Aorta (tissue), 5 donors: ENCODE data around the gene SHISA6. TPM values are rescaled to one million over a fixed set of nuclear protein-coding genes. Genes with fewer than 3 reads are reported as not detected.
A peak's percentile ranks its signal among the peaks of the same experiment; 100 is the strongest.

ENCODE experiments used
- ATAC-seq: fragments of 200-7000 bp; cut with Tn5 transposase; one replicate; pipeline ENCODE4 v1.9.1; 2022; ENCODE audit warnings: moderate library complexity; ENCODE audit not compliant: low FRiP score
- DNase-seq, 2 donors: peaks; one replicate each; pipeline ENCODE4 v3.0.0-alpha.2; 2020
- H3K27ac ChIP-seq, 2 donors: one replicate each; pipeline ENCODE4 v1.5.1; 2013; ENCODE audit warnings: low read length in 2 of 2, mild to moderate bottlenecking in 2 of 2, moderate library complexity in 2 of 2, control low read depth in 1 of 2, inconsistent platforms in 1 of 2, low read depth in 1 of 2
- H3K27me3 ChIP-seq, 2 donors: one replicate each; pipeline ENCODE4 v1.6.1; 2013; ENCODE audit warnings: control low read depth in 1 of 2, low read length in 1 of 2, mild to moderate bottlenecking in 1 of 2, moderate library complexity in 1 of 2; ENCODE audit not compliant: insufficient read depth in 2 of 2, control insufficient read depth in 1 of 2
- H3K36me3 ChIP-seq, 2 donors: one replicate each; pipeline ENCODE4 v1.6.1; 2013; ENCODE audit warnings: control low read depth in 1 of 2, low read length in 1 of 2, mild to moderate bottlenecking in 1 of 2; ENCODE audit not compliant: insufficient read depth in 2 of 2, control insufficient read depth in 1 of 2
- H3K4me1 ChIP-seq, 2 donors: one replicate each; pipeline ENCODE4 v1.6.1; 2013; ENCODE audit warnings: low read length in 2 of 2, control low read depth in 1 of 2, mild to moderate bottlenecking in 1 of 2, moderate library complexity in 1 of 2; ENCODE audit not compliant: insufficient read depth in 2 of 2, control insufficient read depth in 1 of 2
- H3K4me3 ChIP-seq, 2 donors: one replicate each; pipeline ENCODE4 v1.5.1; 2013; ENCODE audit warnings: low read length in 2 of 2, control low read depth in 1 of 2, mild to moderate bottlenecking in 1 of 2
- H3K9me3 ChIP-seq: one replicate; pipeline ENCODE4 v1.6.1; 2013; ENCODE audit warnings: mild to moderate bottlenecking, low read length; ENCODE audit not compliant: control insufficient read depth
- WGBS, 2 donors: extraction: QIAGEN DNeasy Blood & Tissue Kit; methylation state at CpG; one replicate each; pipeline ENCODE4 v1.1.7; 2013; 5-methylcytosine and 5-hydroxymethylcytosine counted together
- intact Hi-C, 2 donors: fragments of 100-400 bp; cut with DNase I; formaldehyde crosslinking; loops; one replicate each; pipeline versions ENCODE4 v1.14.2 to v1.15.0; 2022
- polyA plus RNA-seq, 2 donors: library from polyadenylated mRNA; stranded (reverse); fragments of 200-250 nt; gene quantifications; one replicate each; pipeline ENCODE4 v1.2.3, GENCODE V29; 2013
- total RNA-seq, 2 donors: library from RNA; stranded (reverse); fragmentation: NEBNext Ultra II Directional; extraction: Animal tissue kit (Norgen Biotek cat#: 25700); gene quantifications; one replicate each; pipeline ENCODE4 v1.2.1, GENCODE V29; 2021
- donor health status: healthy with polysubstance abuse.
- donor health status: Bipolar disorder and iron deficiency.
- donor health status: DM: no; HTN: no; CAD: no.
- donor health status: DM: no; HTN: no; CAD: no.
- donor health status: DM: yes; HTN: yes; CAD: no.

The SHISA6 gene
- total and polyA plus RNA-seq, 4 donors, result 0.13 to 0.48 TPM; not detected in 2

GRCh38 chr17:11547853-11548252, 306.8 kb downstream of the SHISA6 start:
- H3K27me3 ChIP-seq, result no peaks in the 10 kb centered on the region
- ATAC-seq (no peak), DNase-seq (no peak)
- H3K27ac ChIP-seq, result no peak overlapping the region
- WGBS, 2 donors, result 90 to 91% methylated on average over 4 of the region's 4 CpGs
- no peaks in the 10 kb centered on the region for H3K36me3 ChIP-seq
- no peaks in the 10 kb centered on the region for H3K4me1 ChIP-seq
- intact Hi-C loops, result no loop called here
- H3K9me3 ChIP-seq, result no peaks in the 10 kb centered on the region
- no peak overlapping the region for H3K4me3 ChIP-seq

GRCh38 chr17:11548398-11548797, 307.4 kb downstream of the SHISA6 start:
- intact Hi-C loops, result no loop called here

GRCh38 chr17:11550431-11550830, 309.4 kb downstream of the SHISA6 start:
- no peak overlapping the region for H3K4me3 ChIP-seq
- WGBS, 2 donors, result 73 to 75% methylated on average over 2 of the region's 2 CpGs
- no peaks in the 10 kb centered on the region for H3K9me3 ChIP-seq
- H3K27me3 ChIP-seq, result no peaks in the 10 kb centered on the region
- H3K27ac ChIP-seq, result no peak overlapping the region
- DNase-seq (no peak), ATAC-seq (no peak)
- intact Hi-C loops, result no loop called here
- H3K4me1 ChIP-seq, result no peaks in the 10 kb centered on the region
- no peaks in the 10 kb centered on the region for H3K36me3 ChIP-seq

More at GRCh38 chr17:11548398-11548797, 307.4 kb downstream of the SHISA6 start:
- no peaks in the 10 kb centered on the region for H3K9me3 ChIP-seq
- no peaks in the 10 kb centered on the region for H3K36me3 ChIP-seq
- DNase-seq (no peak), ATAC-seq (no peak)
- H3K4me3 ChIP-seq, result no peak overlapping the region
- H3K27me3 ChIP-seq, result no peaks in the 10 kb centered on the region
- H3K4me1 ChIP-seq, result no peaks in the 10 kb centered on the region
- 53 to 61% methylated on average over 2 of the region's 2 CpGs for WGBS, 2 donors
- H3K27ac ChIP-seq, result no peak overlapping the region

- intact Hi-C loops, result no loop called here
- H3K9me3 ChIP-seq, result no peaks in the 10 kb centered on the region
- no peak overlapping the region for H3K27ac ChIP-seq
- 59 to 64% methylated on average over 6 of the region's 6 CpGs for WGBS, 2 donors
- no peaks in the 10 kb centered on the region for H3K4me1 ChIP-seq
- no peak for ATAC-seq
- H3K36me3 ChIP-seq, result no peaks in the 10 kb centered on the region
- no peak for DNase-seq
- H3K27me3 ChIP-seq, result no peaks in the 10 kb centered on the region
- no peak overlapping the region for H3K4me3 ChIP-seq
Observed at GRCh38 chr17:11551442-11551841, 310.4 kb downstream of the SHISA6 start.

GRCh38 chr17:11553135-11553534, 312.1 kb downstream of the SHISA6 start:
- Histone ChIP-seq H3K27ac (no peak overlapping the region), H3K4me3 (no peak overlapping the region), H3K9me3 (no peaks in the 10 kb centered on the region), H3K4me1 (no peaks in the 10 kb centered on the region), H3K36me3 (no peaks in the 10 kb centered on the region), H3K27me3 (no peaks in the 10 kb centered on the region)
- WGBS, 2 donors, result 27 to 59% methylated on average over 1 of the region's 1 CpG
- intact Hi-C loops, result no loop called here
- DNase-seq, result no peak
- ATAC-seq, result no peak

- Histone ChIP-seq H3K36me3 (no peaks in the 10 kb centered on the region), H3K4me1 (no peaks in the 10 kb centered on the region), H3K27ac (no peak overlapping the region), H3K27me3 (no peaks in the 10 kb centered on the region), H3K4me3 (no peak overlapping the region), H3K9me3 (no peaks in the 10 kb centered on the region)
- DNase-seq (no peak), ATAC-seq (no peak)
- intact Hi-C loops, result no loop called here
- WGBS, 2 donors, result 64 to 65% methylated on average over 1 of the region's 1 CpG
Observed at GRCh38 chr17:11554042-11554441, 313.0 kb downstream of the SHISA6 start.

- 78 to 83% methylated on average over 5 of the region's 5 CpGs for WGBS, 2 donors
- no peak overlapping the region for H3K4me3 ChIP-seq
- no peaks in the 10 kb centered on the region for H3K4me1 ChIP-seq
- intact Hi-C loops, result no loop called here
- no peak for DNase-seq
- H3K36me3 ChIP-seq, result no peaks in the 10 kb centered on the region
- no peak for ATAC-seq
- H3K27me3 ChIP-seq, result no peaks in the 10 kb centered on the region
- no peak overlapping the region for H3K27ac ChIP-seq
- H3K9me3 ChIP-seq, result no peaks in the 10 kb centered on the region
Observed at GRCh38 chr17:11554542-11554941, 313.5 kb downstream of the SHISA6 start.

GRCh38 chr17:11555530-11555929, 314.5 kb downstream of the SHISA6 start:
- Histone ChIP-seq H3K9me3 (no peaks in the 10 kb centered on the region), H3K27me3 (no peaks in the 10 kb centered on the region), H3K4me1 (no peaks in the 10 kb centered on the region), H3K4me3 (no peak overlapping the region), H3K36me3 (no peaks in the 10 kb centered on the region), H3K27ac (no peak overlapping the region)
- ATAC-seq (no peak), DNase-seq (no peak)
- WGBS, 2 donors, result 55 to 70% methylated on average over 6 of the region's 6 CpGs
- intact Hi-C loops, result no loop called here

GRCh38 chr17:11557727-11558452, 316.9 kb downstream of the SHISA6 start:
- Histone ChIP-seq H3K27ac (no peak overlapping the region), H3K9me3 (no peaks in the 10 kb centered on the region), H3K4me3 (no peak overlapping the region), H3K27me3 (no peaks in the 10 kb centered on the region), H3K4me1 (no peaks in the 10 kb centered on the region), H3K36me3 (no peaks in the 10 kb centered on the region)
- ATAC-seq (peak; percentile 11), DNase-seq (no peak)
- 62 to 79% methylated on average over 46 of the region's 46 CpGs for WGBS, 2 donors
- intact Hi-C loops, result no loop called here
